ENCODE measurements around the gene DRC7.
"Not testable (repeated sequence)": the region's sequence is repeated elsewhere in the genome, so short reads cannot be mapped to it uniquely, and the experiment has no call there.

The DRC7 gene

GRCh38 chr16:57695680-57696069 is 1.1 kb downstream of the DRC7 start:
- no peak for DNase-seq

GRCh38 chr16:57696240-57696639 is 1.6 kb downstream of the DRC7 start:
- DNase-seq, result no peak

- no peak for DNase-seq
Observed at GRCh38 chr16:57697896-57698537, 3.4 kb downstream of the DRC7 start.

- no peak for DNase-seq
Observed at GRCh38 chr16:57698812-57699405, 4.3 kb downstream of the DRC7 start.

GRCh38 chr16:57699481-57699880 is 4.9 kb downstream of the DRC7 start:
- no peak for DNase-seq

- DNase-seq, result no peak
Observed at GRCh38 chr16:57699899-57700298, 5.3 kb downstream of the DRC7 start.

- DNase-seq, result no peak
Observed at GRCh38 chr16:57700781-57701551, 6.4 kb downstream of the DRC7 start.

GRCh38 chr16:57701759-57702371 is 7.3 kb downstream of the DRC7 start:
- no peak for DNase-seq

GRCh38 chr16:57703416-57704010 is 8.9 kb downstream of the DRC7 start:
- DNase-seq, result no peak

GRCh38 chr16:57704011-57704904 is 9.7 kb downstream of the DRC7 start:
- no peak for DNase-seq

GRCh38 chr16:57704905-57705852 is 10.6 kb downstream of the DRC7 start:
- no peak for DNase-seq

GRCh38 chr16:57706717-57707116 is 12.1 kb downstream of the DRC7 start:
- no peak for DNase-seq

GRCh38 chr16:57707331-57707730 is 12.7 kb downstream of the DRC7 start:
- no peak for DNase-seq

- no peak for DNase-seq
Observed at GRCh38 chr16:57708168-57708567, 13.6 kb downstream of the DRC7 start.

- DNase-seq, result no peak
Observed at GRCh38 chr16:57709663-57710062, 15.1 kb downstream of the DRC7 start.

GRCh38 chr16:57711346-57711745 is 16.7 kb downstream of the DRC7 start:
- DNase-seq, result no peak

- no peak for DNase-seq
Observed at GRCh38 chr16:57711993-57712392, 17.4 kb downstream of the DRC7 start.

GRCh38 chr16:57712569-57712968 is 18.0 kb downstream of the DRC7 start:
- DNase-seq, result not testable (repeated sequence)

GRCh38 chr16:57713596-57713995 is 19.0 kb downstream of the DRC7 start:
- no peak for DNase-seq

GRCh38 chr16:57714047-57714446 is 19.4 kb downstream of the DRC7 start:
- DNase-seq, result no peak

- DNase-seq, result no peak
Observed at GRCh38 chr16:57720142-57720575, 25.6 kb downstream of the DRC7 start.
